Colon (tissue), 2 donors: ENCODE results near the gene CEP20.
"Not testable (repeated sequence)": the region's sequence is repeated elsewhere in the genome, so short reads cannot be mapped to it uniquely, and the experiment has no call there.

Source experiments
- FAIRE-seq: peaks from 2 replicates; lab custom pipeline; 2012; peaks lifted over from hg19 to GRCh38; lab: Jason Lieb, UNC
- donor health status: control.
- donor health status: control.

The CEP20 gene

DNA sequence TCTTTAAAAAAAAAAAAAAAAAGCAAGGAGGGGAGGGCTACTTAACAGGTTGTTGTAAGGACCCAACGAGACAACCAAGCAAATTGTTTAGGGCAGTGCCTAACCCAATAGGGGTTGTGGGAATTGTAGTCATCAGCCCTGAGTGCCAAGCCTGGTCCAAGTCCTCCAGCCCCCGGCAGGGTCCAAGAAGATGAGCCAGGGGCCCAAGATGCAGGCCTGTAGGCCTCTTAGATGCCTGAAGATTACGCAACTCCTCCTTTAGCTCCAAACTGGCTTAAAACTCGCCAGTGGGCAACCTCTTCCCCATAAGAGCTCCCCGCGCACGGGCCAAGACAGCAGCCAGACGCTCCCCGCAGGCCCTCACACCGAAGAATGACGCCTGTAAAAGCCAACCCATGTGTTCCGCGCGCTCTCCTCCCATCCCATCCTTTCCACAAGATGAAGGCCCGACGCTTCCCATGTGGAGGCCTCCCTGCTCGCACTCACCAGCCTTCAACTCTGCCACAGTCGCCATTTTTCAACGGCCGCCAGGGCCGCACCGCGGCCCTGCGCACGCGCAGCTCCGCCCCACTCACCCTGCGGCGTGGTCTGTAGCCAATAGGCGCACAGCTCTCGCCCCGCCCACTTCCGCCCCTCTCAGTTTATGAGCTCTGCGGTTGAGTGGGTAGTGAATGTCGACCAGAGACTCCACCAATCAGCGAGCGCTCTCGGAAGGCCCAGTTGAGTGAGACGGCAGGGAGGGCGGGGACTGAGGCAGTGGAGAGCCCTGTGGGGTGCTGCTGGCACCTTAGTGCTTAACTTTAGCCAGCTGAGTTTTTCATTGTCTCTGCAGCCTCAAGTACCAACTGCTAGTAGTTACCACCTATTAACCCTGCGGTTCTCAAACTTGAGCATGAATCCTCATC is at the start of gene CEP20:
Gene CEP20, minus strand, starts transcription at position 532 of the 905 bp plus-strand sequence. Its CDS starts 18 bp downstream, at position 514.
- FAIRE-seq = no peak

GRCh38 chr16:15936809-15937208 is 48.4 kb upstream of the CEP20 start:
- not testable (repeated sequence) for FAIRE-seq

- FAIRE-seq = no peak
These were observed 46.6 kb upstream of the CEP20 start for GRCh38 chr16:15934991-15935390.

DNA sequence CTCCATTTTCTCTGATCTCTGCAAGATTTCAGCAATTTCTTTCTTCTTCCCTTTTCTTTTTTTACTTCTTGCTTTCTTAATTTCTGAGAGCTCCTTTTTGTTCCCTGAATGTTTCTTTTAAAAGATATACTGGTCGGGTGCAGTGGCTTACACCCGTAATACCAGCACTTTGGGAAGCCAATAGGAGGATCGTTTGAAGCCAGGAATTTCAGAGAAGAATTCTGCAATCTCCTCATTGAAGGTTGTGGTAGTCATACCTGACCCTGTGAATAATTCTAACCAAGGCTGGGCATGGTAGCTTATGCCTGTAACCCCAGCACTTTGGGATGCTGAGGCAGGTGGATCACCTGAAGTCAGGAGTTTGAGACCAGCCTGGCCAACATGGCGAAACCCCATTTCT is 45.4 kb upstream of the CEP20 start:
- FAIRE-seq = no peak

- no peak for FAIRE-seq
These were observed 44.5 kb upstream of the CEP20 start for GRCh38 chr16:15932939-15933338.

DNA sequence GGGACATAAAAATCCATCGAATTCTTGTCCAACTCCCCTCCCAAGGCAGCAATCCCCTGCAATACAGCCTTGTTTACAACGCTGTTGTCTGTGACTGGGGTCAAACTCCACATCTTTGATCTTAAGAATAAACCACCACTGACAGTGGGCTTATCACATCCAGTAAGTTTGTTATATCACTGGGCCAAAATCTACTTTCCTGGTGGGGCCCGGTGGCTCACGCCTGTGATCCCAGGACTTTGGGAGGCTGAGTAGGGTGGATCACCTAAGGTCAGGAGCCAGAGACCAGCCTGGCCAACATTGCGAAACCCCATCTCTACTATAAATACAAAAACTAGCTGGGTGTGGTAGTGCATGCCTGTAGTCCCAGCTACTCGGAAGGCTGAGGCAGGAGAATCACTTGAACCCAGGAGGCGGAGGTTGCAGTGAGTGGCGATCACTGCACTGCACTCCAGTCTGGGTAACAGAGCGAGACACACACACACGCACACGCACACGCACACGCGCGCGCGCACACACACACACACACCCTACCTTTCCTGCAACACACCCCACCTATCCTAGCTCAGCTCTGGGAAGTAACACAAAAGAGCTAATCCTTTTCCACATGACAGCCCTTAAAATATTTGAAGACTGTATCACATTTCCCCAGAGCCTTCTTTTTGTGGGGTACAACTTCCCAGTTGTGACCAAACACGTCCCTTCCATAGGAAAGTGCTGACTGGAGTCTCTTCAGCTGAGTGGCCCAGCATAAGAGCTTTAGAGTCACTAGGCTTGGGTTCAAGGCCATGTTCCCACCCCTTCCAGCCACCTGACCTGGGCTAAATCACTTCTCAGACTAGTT is 40.1 kb upstream of the CEP20 start:
- no peak for FAIRE-seq

DNA sequence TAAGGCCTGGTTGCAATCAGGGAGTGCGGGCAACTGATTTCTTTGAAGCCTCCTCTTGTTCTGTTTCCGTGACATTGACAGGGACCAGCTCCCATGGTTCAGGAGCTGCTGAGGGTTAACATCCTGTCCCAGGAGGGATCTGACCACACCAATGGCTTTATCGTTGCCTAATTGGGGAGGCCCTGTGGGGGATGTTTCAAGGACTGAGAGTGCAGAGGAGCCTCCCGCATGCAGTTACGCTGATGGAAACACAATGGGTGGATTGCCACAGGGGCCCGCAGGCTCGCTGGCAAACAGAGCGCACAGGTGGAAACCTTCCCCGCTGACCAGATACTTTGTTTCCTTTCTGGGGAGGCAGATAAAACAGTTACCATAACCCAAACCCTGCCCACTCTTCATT is 37.2 kb upstream of the CEP20 start:
- no peak for FAIRE-seq

GRCh38 chr16:15924996-15925395 is 36.6 kb upstream of the CEP20 start:
- FAIRE-seq = no peak

DNA sequence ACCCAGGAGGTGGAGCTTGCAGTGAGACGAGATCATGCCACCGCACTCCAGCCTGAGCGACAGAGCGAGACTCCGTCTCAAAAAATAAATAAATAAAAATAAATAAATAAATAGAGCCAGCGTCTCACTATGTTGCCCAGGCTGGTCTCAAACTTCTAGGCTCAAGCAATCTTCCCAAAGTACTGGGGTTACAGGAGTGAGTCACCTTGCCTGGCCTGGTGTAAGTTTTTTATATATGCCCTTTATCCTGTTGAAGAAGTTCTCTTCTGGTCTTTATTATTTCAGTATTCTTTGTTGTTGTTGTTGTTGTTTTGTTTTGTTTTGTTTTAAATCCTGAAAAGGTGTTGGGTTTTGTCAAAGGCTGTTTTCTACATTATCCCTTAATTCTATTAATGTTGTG is 30.9 kb upstream of the CEP20 start:
- FAIRE-seq = no peak

- not testable (repeated sequence) for FAIRE-seq
These were observed 29.9 kb upstream of the CEP20 start for GRCh38 chr16:15918314-15918713.

GRCh38 chr16:15916323-15916722 is 27.9 kb upstream of the CEP20 start:
- FAIRE-seq = no peak

DNA sequence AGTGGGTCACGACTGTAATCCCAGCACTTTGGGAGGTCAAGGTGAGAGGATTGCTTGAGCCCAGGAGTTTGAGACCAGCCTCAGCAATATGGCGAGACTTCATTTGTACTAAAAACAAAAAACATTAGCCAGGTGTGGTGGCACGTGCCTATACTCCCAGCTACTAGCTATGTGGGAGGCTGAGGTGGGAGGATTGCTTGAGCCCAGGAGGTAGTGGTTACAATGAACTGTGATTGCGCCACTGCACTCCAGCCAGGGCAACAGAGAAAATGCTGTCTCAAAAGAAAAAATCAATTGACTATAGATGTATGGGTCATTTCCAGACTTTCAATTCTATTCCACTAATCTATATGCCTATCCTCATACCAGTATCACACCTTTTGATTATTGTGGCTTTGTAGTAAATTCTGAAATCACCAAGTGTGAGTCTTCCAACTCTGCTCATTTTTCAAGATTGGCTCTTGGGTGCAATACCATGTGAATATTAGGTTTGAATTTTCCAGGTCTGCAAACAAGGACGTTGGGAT is 27.2 kb upstream of the CEP20 start:
- FAIRE-seq = no peak

DNA sequence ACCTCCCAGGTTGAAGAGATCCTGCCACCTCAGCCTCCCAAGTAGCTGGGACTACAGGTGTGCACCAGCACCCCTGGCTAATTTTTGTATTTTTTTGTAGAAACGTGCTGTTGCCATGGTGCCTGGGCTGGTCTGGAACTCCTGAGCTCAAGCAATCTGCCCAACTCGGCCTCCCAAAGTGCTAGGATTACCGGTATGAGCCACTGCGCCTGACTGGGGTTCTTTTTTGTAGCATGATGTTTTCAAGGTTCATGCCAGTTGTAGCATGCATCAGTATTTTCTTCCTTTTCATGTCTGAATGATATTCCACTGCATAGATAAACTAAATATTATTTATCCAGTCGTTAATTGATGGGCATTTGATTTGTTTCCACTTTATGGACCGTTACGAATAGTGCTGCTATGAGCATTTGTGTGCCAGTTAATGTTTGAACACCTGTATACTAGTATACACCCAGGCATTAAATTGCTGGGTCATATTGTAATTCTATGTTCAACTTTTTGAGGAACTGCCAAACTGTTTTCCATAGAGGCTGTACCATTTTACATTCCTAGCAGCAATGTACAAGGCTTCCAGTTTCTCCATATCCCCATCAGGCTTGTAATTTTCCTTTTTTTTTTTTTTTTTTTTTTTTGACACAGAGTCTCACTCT is 24.8 kb upstream of the CEP20 start:
- FAIRE-seq = no peak

GRCh38 chr16:15911198-15911597 is 22.8 kb upstream of the CEP20 start:
- FAIRE-seq = no peak

- FAIRE-seq = no peak
These were observed 19.6 kb upstream of the CEP20 start for GRCh38 chr16:15907863-15908478.

- no peak for FAIRE-seq
These were observed 18.0 kb upstream of the CEP20 start for GRCh38 chr16:15906439-15906838.

DNA sequence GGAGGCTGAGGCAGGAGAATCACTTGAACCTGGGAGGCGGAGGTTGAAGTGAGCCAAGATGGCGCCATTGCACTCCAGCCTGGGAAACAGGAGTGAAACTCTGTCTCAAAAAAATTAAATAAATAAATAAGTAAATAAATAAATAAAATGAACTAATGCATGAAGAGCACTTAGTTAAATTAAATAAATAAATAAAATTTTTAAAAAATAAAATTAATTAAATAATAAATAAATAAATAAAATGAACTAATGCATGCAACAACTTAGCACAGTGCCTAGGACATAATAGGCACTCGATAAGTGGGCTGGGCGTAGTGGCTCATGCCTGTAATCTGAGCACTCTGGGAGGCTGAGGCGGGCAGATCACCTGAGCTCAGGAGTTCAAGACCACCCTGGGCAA is 15.6 kb upstream of the CEP20 start:
- FAIRE-seq = no peak

DNA sequence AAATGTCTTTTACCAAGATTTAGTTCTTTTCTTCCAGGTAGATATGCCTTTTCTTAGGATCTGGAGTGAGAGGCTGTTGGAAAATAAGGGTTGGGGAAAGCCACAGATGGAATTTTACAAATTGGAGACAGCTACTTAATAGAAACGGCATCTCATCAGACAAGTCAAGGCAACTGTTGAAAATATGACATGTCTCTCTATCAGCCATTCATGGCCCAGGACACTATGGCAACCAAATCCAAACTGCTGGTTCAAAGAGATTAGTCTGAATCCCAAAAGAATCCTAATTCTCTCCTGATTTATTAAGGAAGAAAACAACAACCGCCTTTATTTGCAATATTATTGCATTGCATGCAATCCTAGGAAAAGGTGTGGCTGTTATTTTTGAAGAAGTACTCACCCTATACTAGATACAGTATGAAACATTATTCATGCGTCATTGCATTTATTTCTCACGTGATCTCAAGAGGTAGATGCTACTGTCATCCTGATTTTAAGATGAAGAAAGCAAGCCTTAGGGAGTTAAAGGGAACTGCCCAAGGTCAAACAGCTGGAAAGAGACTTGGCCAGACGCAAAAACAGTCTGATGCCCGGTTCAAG is 12.6 kb upstream of the CEP20 start:
- FAIRE-seq = no peak

DNA sequence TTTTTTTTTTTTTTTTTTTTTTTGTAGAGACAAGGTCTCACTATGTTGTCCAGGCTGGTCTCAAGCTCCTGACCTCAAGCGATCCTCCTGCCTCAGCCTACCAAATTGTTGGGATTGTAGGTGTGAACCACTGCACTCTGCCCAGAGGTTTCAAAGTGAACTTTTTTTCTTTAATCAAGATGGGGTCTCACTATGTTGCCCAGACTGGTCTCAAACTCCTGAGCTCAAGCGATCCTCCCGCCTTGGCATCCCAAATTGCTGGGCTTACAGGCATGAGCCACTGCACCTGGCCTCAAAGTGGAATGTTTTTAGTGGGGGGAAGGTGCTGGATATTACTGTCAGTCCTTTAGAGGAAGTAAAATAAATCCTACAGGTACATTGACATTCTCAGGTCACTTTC is 12.0 kb upstream of the CEP20 start:
- no peak for FAIRE-seq

DNA sequence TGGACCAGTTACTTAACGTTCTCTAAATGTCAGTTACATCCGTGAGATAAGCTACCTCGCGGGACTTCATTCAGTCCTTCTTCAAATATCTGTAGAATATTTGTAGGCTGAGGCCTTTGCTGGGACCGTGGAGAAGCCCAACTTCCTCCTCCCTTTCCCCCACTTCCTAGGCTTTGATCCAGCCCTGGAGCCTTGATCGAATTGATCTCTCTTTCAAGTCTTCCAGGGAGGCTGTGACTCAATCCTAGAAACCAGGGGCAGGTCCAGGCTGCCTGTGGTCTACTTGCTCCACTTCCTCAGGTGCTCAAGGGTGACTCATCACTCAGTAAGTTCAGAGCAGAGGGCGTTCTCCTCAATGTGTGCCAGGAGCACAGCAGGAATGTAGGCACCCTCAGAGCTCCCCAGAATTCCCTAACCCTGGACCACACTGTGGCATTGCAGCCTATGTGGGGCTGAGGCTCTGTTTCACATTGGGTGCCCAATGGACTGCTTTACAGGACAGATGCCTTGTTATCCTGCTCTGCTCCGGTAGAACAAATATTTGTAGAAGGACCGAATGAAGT is 11.2 kb upstream of the CEP20 start:
- no peak for FAIRE-seq

DNA sequence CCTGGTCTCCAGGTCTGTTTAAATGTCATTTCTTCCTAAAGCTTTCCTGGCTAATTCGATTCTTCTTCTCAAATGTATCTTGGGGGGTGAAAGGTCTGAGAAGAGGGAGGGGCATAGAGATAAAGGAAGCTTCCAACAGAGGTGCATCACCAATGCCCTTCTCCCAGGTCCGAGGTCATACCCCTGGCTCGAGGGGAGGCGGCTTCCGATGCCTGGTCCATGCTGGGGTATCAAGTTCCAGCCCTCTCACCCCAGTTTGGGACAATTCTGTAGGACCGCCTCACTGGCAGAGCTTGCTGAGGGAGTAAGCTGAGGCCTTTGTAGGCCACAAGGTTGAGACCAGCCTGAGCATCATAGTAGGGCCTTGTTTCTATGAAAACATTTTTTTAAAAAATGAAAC is 10.3 kb upstream of the CEP20 start:
- FAIRE-seq = no peak
